HEK293 (cell line): ENCODE measurements around the gene SH3TC1.

ENCODE experiments used
- AEBP2 ChIP-seq: fragments of 450-650 bp; formaldehyde crosslinking; IDR thresholded peaks from 2 replicates; pipeline ENCODE4 v1.5.1; 2016; ENCODE audit warnings: missing biosample characterization, missing genetic modification characterization, borderline replicate concordance
- CTCF ChIP-seq: fragments of 450-650 bp; formaldehyde crosslinking; IDR thresholded peaks from 2 replicates; pipeline ENCODE4 v1.5.1; 2016; ENCODE audit warnings: missing biosample characterization, missing genetic modification characterization
- ZBTB17 ChIP-seq: fragments of 450-650 bp; formaldehyde crosslinking; IDR thresholded peaks from 2 replicates; pipeline ENCODE4 v1.5.1; 2016; ENCODE audit warnings: missing biosample characterization, missing genetic modification characterization
- ZNF202 ChIP-seq: fragments of 450-650 bp; formaldehyde crosslinking; IDR thresholded peaks from 2 replicates; pipeline ENCODE4 v1.5.1; 2016; ENCODE audit warnings: missing biosample characterization, missing genetic modification characterization, borderline replicate concordance

GRCh38 chr4:8262637-8263322 lies 63.7 kb downstream of the SH3TC1 start:
- TF ChIP-seq ZBTB17 (tag by site-specific recombination) (no peak), CTCF (tag by site-specific recombination) (no peak), ZNF202 (tag by site-specific recombination) (no peak), AEBP2 (no peak)
